Measurements from ENCODE around the gene GLMP.

The GLMP gene

DNA sequence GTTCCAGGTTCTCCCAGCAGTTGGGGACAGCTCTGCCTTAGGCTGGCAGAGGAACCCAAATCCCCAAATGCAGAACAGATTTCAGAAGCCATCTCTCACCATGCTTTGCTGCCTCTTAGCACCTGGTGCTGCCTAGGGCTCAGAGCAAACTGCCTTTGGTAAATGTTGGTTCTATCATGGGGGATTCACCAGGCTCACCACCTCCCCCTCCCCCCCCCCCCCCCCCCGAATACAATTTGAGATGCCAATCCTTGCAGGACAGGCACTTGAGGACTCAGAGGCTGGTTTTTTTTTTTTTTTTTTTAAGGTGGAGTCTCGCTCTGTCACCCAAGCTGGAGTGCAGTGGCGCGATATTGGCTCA lies 47.2 kb downstream of the GLMP start:
- no peak for DNase-seq (ENCODE audit: low spot score)

DNA sequence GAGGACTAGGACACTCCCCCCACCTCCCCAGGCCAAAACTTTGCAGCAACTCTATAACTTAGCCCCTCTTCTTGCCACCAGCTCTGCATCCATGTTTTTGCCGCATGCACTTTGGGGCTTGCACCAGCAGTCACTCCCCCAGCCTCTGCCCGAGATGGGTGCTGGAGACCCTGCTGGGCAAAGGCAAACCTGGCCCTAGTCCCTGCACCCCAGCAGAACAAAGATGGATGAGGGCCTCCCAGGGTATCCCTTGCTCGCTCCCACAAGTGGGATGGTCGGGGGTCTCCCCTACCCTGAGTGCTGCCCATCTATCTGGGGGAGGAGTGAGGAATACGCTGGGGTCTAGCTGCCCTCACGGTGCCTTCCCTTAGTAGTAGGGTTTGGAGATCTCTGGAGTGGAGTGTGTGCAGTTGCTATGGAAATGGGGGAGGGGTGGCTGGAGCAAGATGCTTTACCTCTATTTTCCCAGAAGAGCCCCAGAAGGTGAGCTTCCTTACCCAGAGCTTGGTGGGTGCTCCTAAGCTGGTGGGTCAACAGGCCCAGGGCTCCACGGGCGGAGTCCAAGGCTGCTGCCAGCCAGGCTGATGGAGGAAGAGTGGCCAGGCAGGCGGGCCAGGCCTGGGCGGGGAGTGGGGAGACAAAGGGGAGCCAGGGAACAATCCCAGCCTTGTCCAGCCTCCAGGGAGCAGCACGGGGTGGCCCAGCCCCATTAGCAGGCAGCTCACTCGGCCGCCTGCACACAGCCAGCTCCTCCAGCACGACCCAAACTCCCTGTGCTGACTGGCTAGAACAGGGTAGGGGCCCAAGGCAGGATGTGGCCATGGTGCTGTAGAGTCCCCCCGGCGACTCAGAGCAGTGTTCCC lies 47.8 kb downstream of the GLMP start, which contains the start of gene PAQR6:
Gene PAQR6 (minus strand): TSS at position 597 of the 863 bp plus-strand sequence. CDS start 1,325 bp downstream, outside the sequence.
- DNase-seq (ENCODE audit: low spot score), result no peak

GRCh38 chr1:156246781-156247459 lies 48.6 kb downstream of the GLMP start:
- DNase-seq (ENCODE audit: low spot score), result no peak

DNA sequence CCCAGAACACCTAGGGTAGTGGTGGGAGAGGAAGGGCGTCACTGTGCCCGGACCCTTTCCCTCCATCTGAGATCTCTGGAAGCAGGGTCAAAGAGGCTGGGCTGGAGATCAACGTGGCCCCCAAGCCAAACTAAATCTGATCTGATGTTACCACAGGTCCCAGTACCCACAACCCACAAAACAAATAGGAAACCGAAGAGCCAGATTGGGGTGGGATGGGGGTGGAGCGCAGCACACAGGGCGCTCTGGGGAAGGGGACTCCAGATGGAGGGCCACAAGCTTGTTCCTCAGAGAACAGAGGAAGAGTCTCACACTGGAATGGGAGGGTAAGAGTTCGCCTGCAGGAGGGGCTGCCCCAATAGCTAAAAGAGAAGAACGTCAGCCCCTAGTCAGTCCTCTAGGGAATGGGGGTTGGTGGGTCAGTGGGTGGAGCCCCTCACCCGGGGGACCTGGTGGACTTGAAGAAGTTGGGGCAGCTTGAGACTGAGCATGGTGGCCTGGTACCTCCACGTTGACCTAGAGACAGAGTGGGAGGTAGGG lies 49.2 kb downstream of the GLMP start:
- DNase-seq (ENCODE audit: low spot score), result no peak

GRCh38 chr1:156245451-156246232 lies 49.8 kb downstream of the GLMP start:
- DNase-seq (ENCODE audit: low spot score), result no peak

DNA sequence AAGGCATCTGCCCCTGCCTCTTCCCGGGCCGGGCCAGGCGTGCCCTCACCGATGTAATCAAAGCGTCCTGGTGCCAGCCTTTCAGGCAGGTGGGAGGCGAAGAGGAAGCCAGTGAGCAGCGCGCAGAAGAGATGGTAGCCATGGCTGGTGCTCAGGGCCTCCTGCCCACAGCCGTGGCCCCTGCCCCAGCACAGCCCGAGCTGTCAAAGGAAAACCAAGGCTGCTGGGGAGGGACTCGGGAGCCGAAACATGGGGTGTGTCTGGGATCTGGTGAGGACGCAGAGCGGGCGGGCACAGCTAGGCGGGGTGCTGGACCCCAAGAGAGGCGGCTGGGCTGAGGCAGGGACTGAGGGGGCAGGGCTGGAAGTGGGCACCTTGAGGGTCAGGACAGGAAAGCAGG lies 50.8 kb downstream of the GLMP start:
- no peak for DNase-seq (ENCODE audit: low spot score)

GRCh38 chr1:156244126-156244525 lies 51.4 kb downstream of the GLMP start:
- no peak for DNase-seq (ENCODE audit: low spot score)

GRCh38 chr1:156242738-156243137 lies 52.7 kb downstream of the GLMP start:
- DNase-seq (ENCODE audit: low spot score), result no peak
